GM18526 (cell line): ENCODE results near the gene CCDC192.

Source experiments
- POLR2A ChIP-seq: IDR thresholded peaks from 3 replicates; pipeline ENCODE4 v1.6.1; 2011; ENCODE audit not compliant: insufficient read length; ENCODE audit errors: extremely low read depth

CCDC192 gene

DNA sequence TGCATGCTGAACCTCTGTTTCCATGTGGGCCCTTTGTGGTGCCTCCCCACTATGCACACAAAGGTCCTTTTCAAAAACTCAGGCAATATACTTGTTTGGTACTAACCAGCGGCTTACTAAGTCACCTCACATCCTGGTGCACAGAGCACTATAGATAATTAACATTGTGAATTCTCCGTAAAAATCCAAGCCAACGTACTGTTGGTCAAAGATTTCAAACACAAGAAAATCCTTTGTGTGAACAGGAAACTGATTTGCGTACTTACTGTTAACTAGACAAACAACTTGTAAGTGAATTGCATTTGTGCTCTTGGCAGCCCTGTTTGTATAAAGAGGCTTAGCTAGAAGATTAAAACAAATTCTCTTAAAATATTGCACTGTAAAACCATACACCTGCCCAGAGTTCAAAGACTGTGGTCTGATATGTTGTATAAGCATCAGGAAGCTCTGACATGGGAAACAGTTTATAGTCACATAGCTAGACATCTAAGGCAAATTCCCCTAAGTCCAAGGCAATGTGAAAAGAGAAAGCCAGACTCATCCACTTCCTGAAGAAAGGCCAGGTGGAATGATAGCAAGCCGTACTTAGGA lies 255.3 kb downstream of the CCDC192 start:
- TF ChIP-seq POLR2A, result no peak

DNA sequence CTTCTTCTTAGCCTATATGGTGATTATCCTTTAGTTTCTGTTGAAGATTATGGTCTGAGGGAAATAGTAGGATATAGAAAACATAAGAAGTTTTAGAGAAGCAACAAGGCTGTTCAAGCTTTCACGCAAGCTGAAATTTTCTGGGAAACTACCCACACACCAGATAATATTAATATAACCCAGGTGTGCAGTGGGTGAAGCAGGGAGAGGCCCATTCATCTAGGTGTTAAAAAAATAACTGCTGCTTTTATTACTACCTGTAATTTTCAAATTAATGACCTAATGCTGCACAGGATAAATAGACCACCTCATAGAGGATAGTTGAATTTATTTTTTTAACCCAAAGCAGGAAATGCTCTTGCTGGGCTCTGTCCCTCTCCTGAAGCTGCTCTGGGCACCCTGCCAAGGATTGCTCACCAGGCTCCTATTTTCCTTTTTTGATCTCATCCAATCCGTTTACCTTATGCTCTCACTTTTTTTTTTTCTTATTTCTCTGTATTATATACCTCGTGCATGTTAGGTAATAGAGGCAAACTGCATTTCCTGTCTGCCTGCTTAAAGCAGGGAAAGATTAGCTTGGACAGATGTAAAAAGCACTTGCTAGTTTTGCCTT lies 256.1 kb downstream of the CCDC192 start:
- no peak for TF ChIP-seq POLR2A

DNA sequence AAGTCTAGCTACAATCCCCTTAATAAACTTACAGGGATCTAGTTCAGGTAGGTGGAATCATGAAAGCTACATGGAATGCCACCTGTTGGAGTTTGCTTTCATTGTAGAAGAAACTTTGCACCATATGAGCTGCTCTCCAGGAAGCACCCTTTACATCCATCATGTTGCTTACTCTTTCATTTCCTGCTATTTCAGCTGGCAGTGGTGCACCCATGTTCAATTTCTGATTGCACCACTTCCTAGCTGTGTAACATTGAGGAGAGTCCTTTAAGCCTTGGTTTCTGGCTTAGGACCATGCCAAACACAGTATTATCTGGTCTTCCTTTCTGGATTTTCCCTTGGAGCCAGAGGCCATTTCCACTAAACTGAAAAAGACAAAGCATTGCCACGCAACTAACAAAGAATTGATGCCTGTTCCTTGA lies 257.1 kb downstream of the CCDC192 start:
- TF ChIP-seq POLR2A, result no peak

DNA sequence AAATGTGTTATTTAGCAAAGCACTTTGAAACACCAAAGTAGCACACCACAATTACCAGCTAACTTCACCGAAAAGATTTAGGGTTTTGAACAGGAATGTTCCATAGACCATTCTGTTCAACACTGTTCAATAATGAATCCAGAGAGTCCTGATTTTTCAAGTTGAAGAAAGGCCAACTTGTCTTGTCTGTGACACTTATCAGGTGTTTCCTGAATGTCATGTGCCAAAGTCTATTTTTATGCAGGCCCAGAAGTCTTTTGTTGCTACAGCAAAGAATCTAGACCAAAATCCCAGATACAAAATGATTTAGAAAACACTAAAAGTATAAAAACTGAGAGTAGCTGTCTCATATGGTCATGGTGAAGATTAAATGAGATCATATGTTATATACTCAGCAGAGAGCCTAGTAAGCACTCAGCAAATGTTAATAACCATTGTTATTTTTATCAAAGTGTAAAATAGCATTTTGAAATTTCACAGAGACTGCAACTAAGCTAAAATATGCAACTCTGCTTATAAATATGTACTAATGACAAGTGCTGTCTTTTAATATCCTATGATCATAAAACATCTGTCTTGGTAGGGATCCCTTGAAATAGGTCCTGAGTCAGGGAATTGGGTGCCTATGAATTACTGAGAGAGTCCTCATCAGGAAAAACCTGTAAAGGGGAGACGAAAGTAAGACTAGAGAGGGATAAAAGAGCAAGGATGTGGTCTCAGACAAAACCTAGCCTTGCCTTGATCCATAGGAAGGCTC lies 258.0 kb downstream of the CCDC192 start:
- TF ChIP-seq POLR2A, result no peak

DNA sequence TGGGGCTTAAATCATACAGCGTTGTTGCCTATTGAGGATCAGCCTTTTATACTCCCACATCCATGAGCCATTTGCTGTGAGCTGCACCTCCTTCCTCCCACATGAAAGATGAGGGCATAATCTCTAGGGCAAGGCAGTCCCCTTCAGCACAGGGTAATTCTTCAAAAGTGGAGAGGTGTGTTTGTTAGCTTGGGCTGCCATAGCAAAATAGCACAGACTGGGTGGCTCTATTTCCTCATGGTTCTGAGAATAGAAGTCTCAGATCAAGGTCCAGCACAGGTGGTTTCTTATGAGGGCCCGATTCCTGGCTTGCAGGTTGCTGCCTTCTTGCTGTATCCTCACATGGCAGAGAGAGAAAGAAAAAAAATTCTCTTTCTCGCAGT lies 258.6 kb downstream of the CCDC192 start:
- no peak for TF ChIP-seq POLR2A

DNA sequence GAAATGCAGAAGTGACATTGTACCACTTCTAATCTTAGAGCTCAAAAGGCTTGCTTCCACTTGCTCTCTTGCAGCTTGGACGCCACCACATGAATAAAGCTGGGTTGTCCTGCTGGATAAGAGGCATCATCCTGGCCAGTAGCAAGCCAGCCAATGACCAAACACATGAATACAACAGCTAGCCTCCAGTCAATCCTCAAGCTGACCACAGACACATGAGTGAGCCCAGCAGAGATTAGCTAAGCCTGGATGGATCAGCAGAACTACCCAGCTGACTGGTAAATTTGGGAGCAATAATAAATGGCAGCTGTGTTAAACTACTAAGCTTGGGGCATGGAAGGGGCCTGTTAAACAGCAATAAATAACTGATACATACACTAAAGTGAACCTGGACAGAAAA lies 259.3 kb downstream of the CCDC192 start:
- TF ChIP-seq POLR2A, result no peak

DNA sequence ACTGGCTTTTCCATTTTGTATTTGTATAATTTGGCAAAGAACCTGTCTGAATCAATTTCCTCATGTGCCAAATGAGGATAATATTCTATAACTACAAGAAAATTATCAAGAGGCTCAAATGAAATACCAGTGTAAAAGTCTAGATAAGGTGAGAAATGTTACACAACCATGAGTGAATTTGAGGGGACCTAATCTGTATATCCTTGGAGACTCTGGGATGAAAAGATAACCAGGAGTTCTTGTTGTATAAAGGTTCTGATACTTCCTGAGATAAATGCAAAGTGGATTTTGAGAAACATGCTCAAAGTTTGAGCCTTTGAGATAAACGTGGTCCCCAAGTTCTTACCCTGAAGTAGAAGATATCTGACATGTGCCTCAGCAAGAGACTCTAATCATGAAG lies 260.0 kb downstream of the CCDC192 start:
- no peak for TF ChIP-seq POLR2A

DNA sequence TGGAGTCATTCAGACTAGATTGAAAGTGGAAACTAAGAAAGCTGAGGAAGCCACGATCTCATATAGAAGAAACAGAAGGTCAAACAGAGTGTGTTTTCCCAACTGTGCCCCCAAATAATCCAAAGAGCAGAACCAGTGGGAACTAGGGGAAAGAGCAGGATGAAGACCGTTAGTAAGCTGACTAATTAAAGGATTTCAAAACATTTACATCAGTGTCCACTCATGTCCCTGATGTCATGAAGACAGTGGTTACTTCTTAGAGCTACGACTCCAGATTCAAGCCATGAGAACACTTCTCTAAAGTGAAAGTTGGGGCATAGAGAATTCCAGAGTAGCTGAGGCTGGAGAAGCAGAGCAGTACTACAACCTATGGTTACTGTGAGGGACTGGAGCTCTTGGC lies 260.7 kb downstream of the CCDC192 start:
- no peak for TF ChIP-seq POLR2A

DNA sequence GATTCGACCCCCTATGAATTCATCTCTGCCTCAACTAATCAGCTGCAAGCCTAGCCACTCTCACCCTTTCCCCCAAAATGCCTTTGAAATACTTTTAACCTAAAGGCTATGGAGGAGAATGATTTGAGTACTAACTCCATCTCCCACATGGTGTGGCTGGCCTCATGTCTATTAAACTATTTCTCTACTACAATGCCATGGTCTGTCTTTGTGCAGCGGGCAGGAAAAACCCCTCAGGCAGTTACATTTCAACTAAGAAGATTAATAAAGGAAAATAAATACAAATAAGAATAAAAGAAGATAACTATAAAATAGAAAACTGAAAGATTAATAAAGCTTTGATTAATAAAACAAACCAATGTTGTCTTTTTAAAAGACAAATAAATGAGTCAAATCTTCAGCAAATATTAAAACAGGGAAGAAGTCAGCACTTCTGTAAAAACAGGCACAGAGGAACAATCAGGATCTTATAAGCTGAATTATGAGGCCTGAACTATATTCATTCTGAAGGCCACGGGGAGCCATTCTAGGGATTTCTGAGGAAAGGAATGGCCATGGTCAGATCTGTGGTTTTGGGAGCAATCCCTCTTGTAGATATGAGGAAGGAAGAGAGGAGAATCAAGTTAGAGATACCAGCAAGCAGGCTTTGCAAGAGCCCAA lies 264.3 kb downstream of the CCDC192 start:
- no peak for TF ChIP-seq POLR2A

DNA sequence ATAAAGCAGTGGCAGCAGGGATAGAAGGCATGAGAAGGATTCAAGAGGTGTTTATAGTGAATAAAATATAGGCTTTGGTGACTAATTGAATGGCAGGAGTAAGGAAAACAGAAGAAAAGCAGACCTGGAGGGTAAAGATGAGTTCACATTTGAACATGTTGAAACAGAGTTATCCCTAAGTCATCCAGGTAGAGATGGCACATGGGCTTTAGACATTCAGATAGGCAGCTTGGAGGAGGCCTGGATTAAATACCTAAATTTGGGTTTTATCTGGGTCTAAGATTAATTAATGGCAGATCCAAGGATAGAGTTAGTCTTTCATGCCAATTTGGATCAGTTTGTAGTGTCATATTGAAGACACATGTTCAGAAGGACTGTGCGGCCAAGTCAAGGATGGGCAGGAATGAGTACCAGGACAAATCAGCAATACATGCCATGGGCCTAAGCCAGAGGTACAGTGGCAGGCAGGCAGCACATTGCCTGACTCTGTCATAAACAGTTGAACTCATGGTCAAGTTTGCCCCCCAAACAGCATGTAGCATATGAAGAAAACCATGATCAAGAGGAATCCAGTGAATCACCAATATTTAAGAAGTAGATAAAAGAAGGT lies 264.9 kb downstream of the CCDC192 start:
- TF ChIP-seq POLR2A, result no peak

DNA sequence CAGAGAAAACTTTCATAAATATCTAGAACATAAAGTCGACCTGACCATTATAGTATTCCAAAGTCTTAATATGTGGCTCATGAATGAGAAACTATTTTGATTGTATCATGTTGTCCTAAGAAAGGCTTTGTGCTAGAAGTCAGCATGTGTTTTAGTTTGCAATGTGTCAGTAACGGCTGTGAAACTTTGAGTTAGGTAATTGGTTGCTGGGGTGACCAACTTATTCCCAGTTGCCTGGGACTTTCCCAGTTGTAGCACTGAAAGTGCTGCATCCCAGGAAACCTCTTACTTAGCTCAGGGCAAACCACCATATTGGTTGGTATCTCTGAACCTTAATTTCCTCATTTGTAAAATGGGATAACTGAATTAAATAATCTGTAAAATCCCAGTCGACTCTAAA lies 265.8 kb downstream of the CCDC192 start:
- TF ChIP-seq POLR2A, result no peak

DNA sequence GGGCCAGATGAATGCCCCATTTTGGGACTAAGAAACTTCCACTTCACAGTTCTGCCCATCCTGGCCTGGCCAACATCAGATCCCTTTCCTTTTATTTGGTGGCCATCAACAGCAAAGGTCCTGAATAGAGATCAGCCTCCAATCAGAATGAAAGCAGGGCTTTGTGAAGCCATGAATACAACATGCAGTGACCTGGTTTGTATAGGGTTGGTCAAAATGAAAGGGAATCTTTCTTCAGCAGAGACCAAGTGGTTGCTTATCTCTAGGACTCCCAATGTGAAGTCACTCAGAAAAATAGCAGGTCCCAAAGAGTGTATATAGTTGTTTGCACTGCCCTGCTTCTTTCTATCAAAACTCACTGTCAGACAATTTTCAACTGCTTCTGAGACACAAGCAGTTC lies 266.5 kb downstream of the CCDC192 start:
- TF ChIP-seq POLR2A, result no peak

DNA sequence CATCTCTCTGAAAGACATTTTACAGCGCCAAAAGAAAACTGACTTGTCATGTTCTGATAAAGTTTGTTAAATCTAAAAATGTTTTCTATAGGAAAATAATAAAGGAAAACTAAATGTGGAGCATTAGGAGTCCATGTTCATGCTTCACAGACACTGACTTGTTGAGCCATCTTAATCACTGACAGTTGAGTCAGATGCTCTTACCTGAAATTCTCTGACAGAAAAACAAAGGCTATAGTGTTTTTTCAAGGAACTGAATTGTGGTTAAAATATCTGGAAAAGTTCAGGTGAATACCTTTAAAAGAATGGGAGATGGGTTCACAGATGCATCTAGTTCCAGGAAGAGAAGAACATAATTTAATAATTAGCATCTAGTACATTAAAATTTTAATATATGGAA lies 266.9 kb downstream of the CCDC192 start:
- TF ChIP-seq POLR2A, result no peak

DNA sequence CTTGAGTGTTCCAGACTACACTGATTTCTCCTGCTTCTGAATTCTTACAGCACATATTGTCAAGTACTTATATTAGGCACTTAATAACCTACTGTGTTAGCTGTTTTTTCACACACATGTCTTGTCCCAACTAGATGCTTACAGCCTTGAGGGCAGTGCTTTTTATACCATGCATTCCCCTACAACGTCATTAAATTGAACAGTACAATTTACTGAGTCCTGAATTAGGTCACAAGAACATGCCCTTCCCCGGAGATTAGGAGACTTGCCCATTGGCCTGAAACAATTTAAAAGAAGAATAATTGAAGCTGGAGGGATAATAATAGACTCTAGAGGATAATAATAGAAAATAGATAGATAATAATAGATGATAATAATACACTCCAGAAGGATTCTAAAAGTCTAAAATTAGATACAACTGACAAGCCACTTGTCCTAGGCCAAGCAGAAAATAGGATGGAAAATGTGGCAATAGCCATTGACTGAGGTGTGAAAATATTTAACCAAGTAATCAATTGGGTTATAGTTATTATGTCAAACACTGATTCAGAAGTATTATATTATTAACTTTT lies 267.7 kb downstream of the CCDC192 start:
- TF ChIP-seq POLR2A, result no peak

DNA sequence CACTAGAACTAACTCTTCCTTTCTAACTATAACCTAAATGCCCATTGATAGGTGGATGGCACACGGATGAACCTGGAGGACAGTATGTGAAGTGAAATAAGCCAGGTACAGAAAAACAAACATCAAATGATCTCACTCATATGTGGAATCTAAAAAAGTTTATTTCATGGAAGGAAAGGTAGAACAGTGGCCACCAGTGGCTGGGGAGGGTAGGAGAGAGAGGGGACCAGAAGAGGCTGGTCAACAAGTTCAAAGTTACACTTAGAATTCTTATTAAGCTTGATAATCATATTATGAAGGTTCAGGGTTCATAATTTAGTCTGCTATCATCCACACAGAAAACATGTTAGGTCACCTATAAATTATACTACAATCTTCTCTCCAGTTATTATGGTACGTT lies 272.8 kb downstream of the CCDC192 start:
- TF ChIP-seq POLR2A, result no peak

DNA sequence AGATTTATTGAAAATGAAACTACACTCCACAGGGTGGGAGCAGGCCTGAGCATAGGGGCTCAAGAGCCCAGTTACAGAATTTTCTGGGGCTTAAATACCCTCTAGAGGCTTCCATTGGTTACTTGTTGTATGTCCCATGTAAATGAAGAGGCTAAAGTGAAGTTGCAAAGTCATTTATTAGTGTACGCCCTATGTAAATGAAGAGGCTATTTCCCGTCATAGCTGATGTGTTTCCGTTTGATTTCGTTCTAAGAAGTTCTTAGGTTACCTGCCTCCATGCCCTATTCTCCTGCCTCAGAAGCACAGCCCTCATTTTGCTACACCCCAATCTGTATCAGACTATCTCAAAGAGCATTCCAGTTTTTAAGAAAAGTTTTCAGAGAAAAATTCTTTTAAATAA lies 273.3 kb downstream of the CCDC192 start:
- TF ChIP-seq POLR2A, result no peak
